Neuron (in vitro differentiated cells): Measurements from ENCODE around the gene PIK3AP1.

Source experiments
- H2AFZ ChIP-seq: one replicate; pipeline ENCODE4 v1.6.1; 2013; ENCODE audit warnings: low read depth, mild to moderate bottlenecking, inconsistent platforms, low read length, moderate library complexity
- H3K27me3 ChIP-seq: one replicate; pipeline ENCODE4 v1.6.1; 2013; ENCODE audit warnings: low read length; ENCODE audit not compliant: insufficient read depth
- H3K36me3 ChIP-seq: one replicate; pipeline ENCODE4 v1.6.1; 2013; ENCODE audit warnings: low read length; ENCODE audit not compliant: insufficient read depth
- H3K4me1 ChIP-seq: one replicate; pipeline ENCODE4 v1.6.1; 2013; ENCODE audit warnings: low read length; ENCODE audit not compliant: insufficient read depth
- H3K4me3 ChIP-seq: 2 replicates; pipeline ENCODE4 v1.5.1; 2013; ENCODE audit warnings: mild to moderate bottlenecking, low read length, moderate library complexity
- H3K9me3 ChIP-seq: one replicate; pipeline ENCODE4 v1.6.1; 2013; ENCODE audit warnings: low read length

The PIK3AP1 gene

GRCh38 chr10:96672481-96673175, 47.7 kb downstream of the PIK3AP1 start:
- H2AFZ ChIP-seq, result no peak overlapping the region
- H3K4me3 ChIP-seq, result no peak overlapping the region
- H3K27me3 ChIP-seq, result peaks cover 2% of the 10 kb centered on the region
- peaks cover 3% of the 10 kb centered on the region for H3K4me1 ChIP-seq
- H3K36me3 ChIP-seq, result no peaks in the 10 kb centered on the region
- H3K9me3 ChIP-seq, result no peaks in the 10 kb centered on the region

GRCh38 chr10:96671211-96671890, 49.0 kb downstream of the PIK3AP1 start:
- H3K4me1 ChIP-seq, result peaks cover 3% of the 10 kb centered on the region
- no peak overlapping the region for H2AFZ ChIP-seq
- H3K27me3 ChIP-seq, result peaks cover 2% of the 10 kb centered on the region
- no peak overlapping the region for H3K4me3 ChIP-seq
- H3K36me3 ChIP-seq, result no peaks in the 10 kb centered on the region
- no peaks in the 10 kb centered on the region for H3K9me3 ChIP-seq

GRCh38 chr10:96670786-96671185, 49.5 kb downstream of the PIK3AP1 start:
- Histone ChIP-seq H3K27me3 (peaks cover 2% of the 10 kb centered on the region), H3K9me3 (no peaks in the 10 kb centered on the region), H3K4me3 (no peak overlapping the region), H2AFZ (no peak overlapping the region), H3K4me1 (peaks cover 3% of the 10 kb centered on the region), H3K36me3 (no peaks in the 10 kb centered on the region)

GRCh38 chr10:96667401-96667800, 52.9 kb downstream of the PIK3AP1 start:
- H3K36me3 ChIP-seq, result no peaks in the 10 kb centered on the region
- H3K4me3 ChIP-seq, result no peak overlapping the region
- no peaks in the 10 kb centered on the region for H3K9me3 ChIP-seq
- H3K27me3 ChIP-seq, result peaks cover 2% of the 10 kb centered on the region
- no peak overlapping the region for H2AFZ ChIP-seq
- H3K4me1 ChIP-seq, result peaks cover 15% of the 10 kb centered on the region

GRCh38 chr10:96666741-96667140, 53.6 kb downstream of the PIK3AP1 start:
- Histone ChIP-seq H3K4me3 (no peak overlapping the region), H3K36me3 (no peaks in the 10 kb centered on the region), H2AFZ (no peak overlapping the region), H3K4me1 (peaks cover 15% of the 10 kb centered on the region), H3K9me3 (no peaks in the 10 kb centered on the region), H3K27me3 (peaks cover 2% of the 10 kb centered on the region)

- Histone ChIP-seq H3K9me3 (no peaks in the 10 kb centered on the region), H3K27me3 (no peaks in the 10 kb centered on the region), H3K36me3 (no peaks in the 10 kb centered on the region), H2AFZ (no peak overlapping the region), H3K4me1 (peaks cover 15% of the 10 kb centered on the region), H3K4me3 (no peak overlapping the region)
Measured at GRCh38 chr10:96665306-96665705, 55.0 kb downstream of the PIK3AP1 start.

- Histone ChIP-seq H3K4me3 (no peak overlapping the region), H3K27me3 (no peaks in the 10 kb centered on the region), H2AFZ (no peak overlapping the region)
Measured at GRCh38 chr10:96664563-96664962, 55.8 kb downstream of the PIK3AP1 start.

GRCh38 chr10:96663797-96664196, 56.5 kb downstream of the PIK3AP1 start:
- Histone ChIP-seq H3K27me3 (no peaks in the 10 kb centered on the region), H3K9me3 (no peaks in the 10 kb centered on the region), H2AFZ (no peak overlapping the region), H3K4me1 (peaks cover 15% of the 10 kb centered on the region), H3K36me3 (no peaks in the 10 kb centered on the region), H3K4me3 (no peak overlapping the region)

More at GRCh38 chr10:96664563-96664962, 55.8 kb downstream of the PIK3AP1 start:
- peaks cover 15% of the 10 kb centered on the region for H3K4me1 ChIP-seq
- no peaks in the 10 kb centered on the region for H3K9me3 ChIP-seq
- H3K36me3 ChIP-seq, result no peaks in the 10 kb centered on the region

GRCh38 chr10:96661632-96662031, 58.7 kb downstream of the PIK3AP1 start:
- Histone ChIP-seq H2AFZ (no peak overlapping the region), H3K9me3 (no peaks in the 10 kb centered on the region), H3K27me3 (no peaks in the 10 kb centered on the region), H3K4me1 (peaks cover 15% of the 10 kb centered on the region), H3K4me3 (no peak overlapping the region), H3K36me3 (no peaks in the 10 kb centered on the region)

GRCh38 chr10:96660297-96660696, 60.0 kb downstream of the PIK3AP1 start:
- Histone ChIP-seq H2AFZ (no peak overlapping the region), H3K9me3 (no peaks in the 10 kb centered on the region), H3K27me3 (no peaks in the 10 kb centered on the region), H3K36me3 (no peaks in the 10 kb centered on the region), H3K4me1 (peaks cover 13% of the 10 kb centered on the region), H3K4me3 (no peak overlapping the region)

- H2AFZ ChIP-seq, result no peak overlapping the region
- H3K4me1 ChIP-seq, result peaks cover 2% of the 10 kb centered on the region
- no peaks in the 10 kb centered on the region for H3K36me3 ChIP-seq
- H3K4me3 ChIP-seq, result no peak overlapping the region
- H3K9me3 ChIP-seq, result no peaks in the 10 kb centered on the region
- no peaks in the 10 kb centered on the region for H3K27me3 ChIP-seq
Measured at GRCh38 chr10:96658844-96659243, 61.5 kb downstream of the PIK3AP1 start.

- H2AFZ ChIP-seq, result no peak overlapping the region
- no peaks in the 10 kb centered on the region for H3K4me1 ChIP-seq
- no peaks in the 10 kb centered on the region for H3K9me3 ChIP-seq
- no peak overlapping the region for H3K4me3 ChIP-seq
- no peaks in the 10 kb centered on the region for H3K27me3 ChIP-seq
- no peaks in the 10 kb centered on the region for H3K36me3 ChIP-seq
Measured at GRCh38 chr10:96657385-96657784, 62.9 kb downstream of the PIK3AP1 start.

- no peaks in the 10 kb centered on the region for H3K36me3 ChIP-seq
- H3K4me1 ChIP-seq, result no peaks in the 10 kb centered on the region
- no peak overlapping the region for H3K4me3 ChIP-seq
Measured at GRCh38 chr10:96656839-96657238, 63.5 kb downstream of the PIK3AP1 start.

More at GRCh38 chr10:96656839-96657238, 63.5 kb downstream of the PIK3AP1 start:
- Histone ChIP-seq H2AFZ (no peak overlapping the region), H3K27me3 (no peaks in the 10 kb centered on the region), H3K9me3 (no peaks in the 10 kb centered on the region)
